Measurements from ENCODE around the gene TFG.

The TFG gene

DNA sequence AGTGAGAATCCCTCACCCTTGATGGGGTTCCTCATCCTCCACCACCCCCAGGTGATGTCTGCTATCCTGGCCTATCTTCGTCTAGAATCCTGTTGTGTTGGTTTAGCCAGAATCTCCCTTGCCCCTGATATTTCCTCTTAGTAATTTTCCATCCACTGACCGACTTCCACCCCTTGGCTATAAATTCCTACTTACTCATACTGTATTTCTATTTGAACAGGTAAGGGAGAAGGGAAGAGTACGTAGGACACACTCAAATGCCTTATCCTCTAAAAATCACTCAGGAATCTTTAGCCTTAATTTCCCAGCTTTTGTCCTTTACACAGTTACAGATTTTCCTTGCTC lies 678 bp upstream of the TFG start:
- no peak for DNase-seq

DNA sequence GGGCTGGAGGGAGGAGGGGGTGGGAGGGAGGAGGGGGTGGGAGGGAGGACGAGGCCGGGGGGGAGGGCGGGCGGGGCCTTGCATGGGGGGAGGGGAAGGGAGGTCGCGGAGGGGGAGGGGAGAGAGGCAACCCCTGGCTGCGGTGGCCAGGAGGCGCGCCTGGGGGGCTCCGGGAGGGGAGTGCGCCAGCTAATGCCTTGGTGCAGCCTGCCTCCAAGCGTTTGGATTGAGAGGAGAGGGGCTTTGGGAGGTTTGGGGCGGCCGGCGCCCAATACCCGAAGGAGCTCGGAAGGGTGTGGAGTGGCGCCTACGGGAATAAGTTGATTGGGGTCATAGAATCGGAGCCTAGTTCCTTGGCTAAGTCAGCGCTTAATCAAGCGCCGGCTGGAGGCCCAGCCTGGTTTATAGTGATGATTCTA lies 557 bp downstream of the TFG start:
- peak; percentile 10 to 36 for DNase-seq

DNA sequence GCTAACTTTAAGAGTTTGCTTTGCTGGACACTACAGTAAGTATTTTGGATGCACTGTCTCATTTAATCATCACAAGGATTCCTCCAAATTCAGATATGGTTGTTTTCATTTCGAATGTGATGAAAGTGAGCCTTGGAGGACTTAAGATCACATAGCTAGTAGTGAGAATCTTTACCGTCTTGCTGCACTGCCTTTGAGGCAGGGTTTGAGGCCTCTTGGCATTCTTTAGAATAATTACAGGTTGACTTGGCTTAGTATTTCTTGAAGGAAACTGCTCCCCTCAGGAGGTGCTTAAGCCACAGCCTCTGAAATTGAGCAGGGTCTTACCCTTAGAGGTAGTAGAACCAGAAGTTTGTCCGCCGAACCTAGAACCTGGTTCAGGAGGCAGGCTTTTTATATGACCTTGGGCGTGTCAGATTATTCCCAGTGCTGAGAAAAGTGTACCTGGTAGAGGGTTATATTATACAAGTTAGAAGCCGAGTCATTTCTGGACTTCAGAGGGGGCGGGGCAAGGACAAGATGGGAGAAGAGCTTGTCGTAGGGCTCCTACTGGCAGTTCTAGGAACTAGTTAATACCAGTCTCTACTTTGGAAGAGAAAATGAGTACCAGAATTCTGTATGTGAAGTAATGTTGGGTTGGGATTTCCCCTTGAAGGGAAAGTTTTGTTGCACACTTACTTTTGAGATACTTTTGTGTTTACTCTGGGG lies 1.1 kb downstream of the TFG start:
- peak; percentile 84 to 91 for DNase-seq

DNA sequence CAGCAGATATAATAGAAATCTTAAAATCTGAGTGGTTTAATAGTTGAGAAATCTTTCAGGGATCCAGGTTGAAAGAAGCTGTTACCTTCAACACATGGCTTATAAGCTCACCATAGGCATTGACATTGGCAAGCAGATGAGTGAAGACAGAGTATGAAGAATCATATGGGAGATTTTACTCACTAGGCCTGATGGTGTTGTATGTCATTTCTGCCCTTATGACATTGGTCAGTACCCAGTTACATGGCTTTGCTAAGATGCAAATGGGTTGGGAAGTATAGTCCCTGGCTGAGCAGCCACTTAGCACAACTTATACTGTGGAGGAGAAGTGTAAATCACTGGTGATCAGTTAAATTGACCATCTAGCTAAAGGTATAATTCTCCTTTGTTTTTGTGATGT lies 5.9 kb downstream of the TFG start:
- no peak for DNase-seq

DNA sequence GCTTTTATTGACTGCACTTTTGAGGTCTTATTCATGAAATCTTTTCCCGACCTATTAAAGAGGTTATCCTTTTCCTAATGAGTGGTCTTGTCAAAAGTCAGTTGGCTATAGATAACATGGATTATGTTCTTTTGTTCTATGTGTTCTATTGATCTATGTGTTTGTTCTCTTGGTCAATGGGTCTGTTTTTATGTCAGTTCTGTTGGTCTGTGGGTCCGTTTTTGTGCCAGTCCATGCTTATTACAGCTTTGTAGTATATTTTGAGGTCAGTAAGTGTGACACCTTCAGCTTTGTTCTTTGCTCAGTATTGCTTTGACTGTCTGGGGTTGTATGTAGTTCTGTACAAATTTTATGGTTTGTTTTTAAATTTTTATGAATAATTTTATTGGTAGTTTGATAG lies 7.8 kb downstream of the TFG start:
- DNase-seq = no peak

DNA sequence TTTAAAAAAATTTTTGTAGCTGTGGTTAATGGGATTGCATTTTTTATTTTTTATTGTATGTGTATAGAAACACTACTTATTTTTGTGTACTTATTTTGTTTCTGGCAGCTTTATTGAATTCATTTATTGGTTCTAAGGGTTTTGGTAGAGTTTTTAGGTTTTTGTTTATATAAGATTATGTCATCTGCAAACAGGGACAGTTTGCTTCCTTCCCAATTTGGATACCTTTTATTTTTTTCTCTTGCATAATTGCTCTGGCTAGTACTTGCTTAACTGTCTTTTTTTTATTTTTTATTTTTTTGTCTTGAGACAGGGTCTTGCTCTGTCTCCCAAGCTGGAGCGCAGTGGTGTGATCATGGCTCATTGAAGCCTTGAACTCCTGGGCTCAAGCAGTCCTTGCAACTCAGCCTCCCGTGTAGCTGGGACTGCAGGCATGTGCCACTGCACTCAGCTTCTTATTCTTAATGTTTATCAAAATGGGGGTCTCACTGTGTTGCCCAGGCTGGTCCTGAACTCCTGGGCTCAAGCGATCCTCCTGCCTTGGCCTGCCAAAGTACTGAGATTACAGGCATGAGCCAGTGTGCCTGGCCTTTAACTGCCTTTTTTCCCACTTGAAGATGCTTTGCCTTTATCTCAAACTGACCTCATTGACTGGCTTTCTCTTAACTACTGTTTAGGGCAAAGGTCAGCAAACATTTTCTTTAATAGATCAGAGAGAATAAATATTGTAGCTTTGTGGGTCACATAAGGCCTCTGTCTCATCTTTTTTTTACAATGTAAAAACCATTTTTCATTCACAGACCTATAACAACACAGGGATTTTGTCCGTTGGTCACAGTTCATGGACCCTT lies 8.6 kb downstream of the TFG start:
- DNase-seq = no peak

DNA sequence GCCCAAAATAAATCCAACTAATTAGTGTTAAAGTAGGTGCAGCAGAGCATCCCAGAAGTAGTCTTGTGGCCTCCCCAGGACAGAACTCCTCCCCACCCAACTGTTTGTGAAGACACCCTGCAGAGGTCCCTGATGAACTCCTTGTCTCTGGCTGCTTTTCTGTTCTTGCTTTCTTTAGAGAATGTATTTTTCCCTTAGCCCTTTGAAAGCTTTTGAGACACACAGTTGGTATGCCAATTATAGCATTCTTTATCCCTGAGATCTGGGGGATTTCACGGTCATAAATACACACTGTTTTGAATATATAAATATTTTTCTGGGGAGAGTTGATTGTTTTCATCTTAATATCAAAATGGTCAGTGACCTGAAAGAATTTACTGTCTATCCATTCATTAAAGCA lies 9.8 kb downstream of the TFG start:
- no peak for DNase-seq

DNA sequence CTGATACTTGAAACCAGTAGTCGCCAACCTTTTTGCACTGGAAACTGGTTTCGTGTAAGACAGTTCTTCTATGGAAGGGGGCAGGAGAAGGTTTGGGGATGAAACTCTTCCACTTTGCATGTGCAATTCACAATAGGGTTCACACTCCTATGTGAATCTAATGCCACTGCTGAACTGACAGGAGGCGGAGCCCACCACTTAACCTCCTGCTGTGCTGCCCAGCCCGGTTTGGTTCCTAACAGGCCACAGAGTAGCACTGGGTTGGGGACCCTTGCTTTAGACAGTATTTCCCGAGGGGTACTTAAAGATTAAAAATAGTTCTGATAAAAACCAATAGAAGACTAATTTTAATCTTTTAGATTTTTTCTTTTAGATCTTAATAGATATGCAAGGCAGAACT lies 11.1 kb downstream of the TFG start:
- no peak for DNase-seq

DNA sequence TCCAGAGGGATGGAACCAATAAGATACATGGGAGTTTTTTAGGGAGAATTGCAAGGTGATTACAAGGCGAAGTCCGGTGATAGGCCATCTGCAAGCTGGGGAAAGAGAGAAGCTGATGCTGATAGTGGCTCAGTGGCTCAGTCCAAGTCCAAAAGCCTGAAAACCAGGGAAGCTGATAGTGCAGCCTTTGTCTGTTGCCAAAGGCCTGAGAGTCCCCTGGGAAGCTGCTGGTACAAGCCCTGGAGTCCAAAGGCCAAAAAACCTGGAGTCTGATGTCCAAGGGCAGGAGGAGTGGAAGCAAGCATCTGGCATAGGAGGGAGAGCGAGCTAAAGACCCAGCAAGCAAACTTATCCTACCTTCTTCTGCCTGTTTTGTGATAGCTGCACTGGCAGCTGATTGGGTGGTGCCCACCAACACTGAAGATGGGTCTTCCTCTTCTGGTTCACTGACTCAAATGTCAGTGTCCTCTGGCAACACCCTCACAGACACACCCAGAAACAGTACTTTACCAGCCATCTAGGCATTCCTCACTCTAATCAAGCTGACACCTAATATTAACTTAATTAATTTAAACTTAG lies 16.7 kb downstream of the TFG start:
- DNase-seq = no peak

DNA sequence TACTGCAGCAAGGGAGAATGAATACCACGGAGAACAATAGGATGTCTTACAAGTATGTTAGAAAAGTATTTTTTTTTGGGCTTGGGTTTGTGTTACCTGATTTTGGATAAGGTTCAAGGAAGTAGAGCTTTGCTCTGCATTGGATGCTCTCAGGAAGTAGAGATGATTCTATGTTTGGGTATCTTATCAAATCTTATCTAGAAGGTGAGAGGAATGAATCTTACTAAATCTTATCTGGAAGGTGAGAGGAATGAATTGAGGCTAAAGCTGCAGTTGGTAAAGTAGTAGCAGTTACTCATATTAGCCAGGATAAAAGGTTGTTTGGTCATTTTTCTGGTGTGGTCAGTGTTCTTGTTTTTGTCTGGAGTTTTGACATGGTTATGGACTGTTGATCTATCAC lies 17.4 kb downstream of the TFG start:
- no peak for DNase-seq

DNA sequence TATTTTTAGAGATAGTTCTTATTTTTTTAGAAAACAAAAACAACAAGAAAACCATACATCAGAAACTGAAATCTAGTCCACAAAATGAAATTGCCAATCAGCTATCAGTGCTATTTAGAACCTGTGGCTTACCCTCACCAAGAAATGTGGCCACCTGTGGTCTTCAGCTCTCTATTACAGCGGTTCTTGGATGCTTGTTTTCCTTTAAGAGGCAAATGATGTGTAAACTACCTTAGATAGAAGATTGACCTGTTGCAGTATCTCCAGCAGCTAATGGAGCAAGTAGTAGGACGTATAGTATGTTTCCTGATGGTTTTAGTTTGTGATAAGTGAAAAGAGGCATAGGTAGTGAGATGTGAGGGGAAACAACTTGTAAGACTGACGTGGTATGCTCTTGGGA lies 21.2 kb downstream of the TFG start:
- DNase-seq = no peak

DNA sequence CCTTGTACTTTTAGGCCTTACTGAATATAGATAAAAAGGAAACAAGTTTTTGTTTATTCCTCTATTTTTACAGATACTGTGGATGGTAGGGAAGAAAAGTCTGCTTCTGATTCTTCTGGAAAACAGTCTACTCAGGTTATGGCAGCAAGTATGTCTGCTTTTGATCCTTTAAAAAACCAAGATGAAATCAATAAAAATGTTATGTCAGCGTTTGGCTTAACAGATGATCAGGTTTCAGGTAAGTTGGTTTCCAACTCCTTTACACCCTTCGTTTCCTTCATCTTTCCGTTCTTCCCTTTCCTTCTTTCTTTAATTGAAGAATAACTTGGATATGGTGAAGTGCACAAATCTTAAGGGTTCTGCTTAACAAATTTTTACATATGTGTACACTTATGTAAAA lies 23.1 kb downstream of the TFG start:
- no peak for DNase-seq

DNA sequence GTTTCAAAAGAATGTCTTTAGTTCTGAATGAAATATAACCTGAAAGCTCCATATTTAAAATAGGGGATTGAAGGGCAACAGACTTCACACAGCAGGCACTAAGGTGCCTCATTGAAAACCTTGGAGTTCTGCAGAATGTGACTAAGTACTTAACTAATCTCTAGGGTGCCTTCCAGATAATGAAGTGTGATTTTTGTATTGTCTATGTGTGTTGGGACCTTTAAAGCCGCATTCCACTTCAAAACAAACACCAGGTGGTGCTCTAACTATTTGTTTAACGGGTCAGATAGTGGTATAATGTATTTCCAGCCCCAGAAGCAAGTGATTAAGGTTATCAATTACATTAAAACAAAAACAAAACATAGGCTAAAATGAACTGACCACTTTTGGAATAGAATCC lies 28.0 kb downstream of the TFG start:
- DNase-seq = peak; percentile 7 to 27

DNA sequence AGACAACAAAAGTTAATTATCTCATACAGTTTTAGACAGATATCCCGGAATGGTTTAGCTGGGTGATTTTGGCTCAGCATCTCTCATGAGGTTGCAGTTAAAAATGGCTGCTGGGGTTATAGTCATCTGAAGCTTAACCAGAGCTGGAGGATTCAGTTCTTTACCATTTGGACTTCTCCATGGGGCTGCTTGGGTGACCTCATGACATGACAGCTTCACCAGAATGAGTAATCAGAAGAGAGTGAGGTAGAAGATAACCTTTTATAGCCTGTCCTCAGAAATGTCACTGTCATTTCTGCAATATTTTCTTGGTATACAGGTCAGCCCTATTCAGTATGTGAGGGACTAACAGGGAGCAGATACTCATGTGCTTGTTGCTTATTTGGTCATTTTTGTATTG lies 30.9 kb downstream of the TFG start:
- DNase-seq = no peak

DNA sequence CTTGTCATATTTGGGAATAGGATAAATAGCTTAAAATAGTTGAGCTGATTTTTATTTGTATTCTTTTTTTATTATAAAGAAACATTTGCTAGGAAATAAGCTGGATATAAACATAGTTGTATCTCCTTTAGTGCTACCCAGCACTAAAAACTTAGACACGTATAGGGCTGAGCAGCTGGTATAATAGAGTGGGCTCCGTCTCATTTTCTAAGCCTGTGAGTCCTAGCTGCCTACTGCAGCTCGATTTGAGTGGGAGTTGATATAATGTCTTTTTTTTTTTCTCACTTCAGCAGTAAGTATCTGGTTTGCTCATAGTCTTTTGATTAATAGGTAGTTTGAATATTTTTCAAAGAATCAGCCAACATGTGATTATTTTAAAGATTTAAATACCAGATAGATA lies 34.2 kb downstream of the TFG start:
- DNase-seq = no peak

DNA sequence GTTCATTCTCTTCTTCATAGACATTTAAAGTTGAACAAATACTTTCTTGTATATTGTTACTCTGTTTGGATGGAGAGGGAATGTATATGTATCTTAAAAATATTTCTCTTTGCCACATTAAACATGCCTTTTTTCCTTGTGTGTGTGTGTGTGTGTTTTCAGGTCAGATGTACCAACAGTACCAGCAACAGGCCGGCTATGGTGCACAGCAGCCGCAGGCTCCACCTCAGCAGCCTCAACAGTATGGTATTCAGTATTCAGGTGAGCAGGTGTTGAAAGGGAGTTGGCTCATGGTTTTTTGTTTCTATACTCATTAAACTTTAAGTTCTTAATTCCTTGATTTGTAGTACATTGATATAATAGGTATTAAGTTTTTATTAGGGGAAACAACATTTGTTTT lies 35.4 kb downstream of the TFG start:
- no peak for DNase-seq

DNA sequence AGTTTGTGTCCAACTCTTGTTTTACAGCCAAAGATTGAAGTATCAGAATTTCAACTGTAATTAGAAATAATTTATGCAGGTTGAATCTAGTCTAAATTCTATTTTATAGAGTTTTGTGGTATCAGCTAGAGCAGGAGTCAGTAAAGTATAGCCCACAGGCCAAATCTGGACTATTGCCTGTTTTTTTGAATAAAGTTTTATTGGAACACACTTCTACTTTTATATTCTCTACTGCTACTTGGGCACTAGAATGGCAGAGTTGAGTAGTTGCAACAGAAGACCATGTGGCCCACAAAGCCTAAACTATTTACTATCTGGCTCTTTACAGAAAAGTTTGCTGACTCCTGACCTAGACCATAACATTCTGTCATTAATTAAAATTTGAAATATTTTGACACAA lies 36.3 kb downstream of the TFG start:
- DNase-seq = no peak

DNA sequence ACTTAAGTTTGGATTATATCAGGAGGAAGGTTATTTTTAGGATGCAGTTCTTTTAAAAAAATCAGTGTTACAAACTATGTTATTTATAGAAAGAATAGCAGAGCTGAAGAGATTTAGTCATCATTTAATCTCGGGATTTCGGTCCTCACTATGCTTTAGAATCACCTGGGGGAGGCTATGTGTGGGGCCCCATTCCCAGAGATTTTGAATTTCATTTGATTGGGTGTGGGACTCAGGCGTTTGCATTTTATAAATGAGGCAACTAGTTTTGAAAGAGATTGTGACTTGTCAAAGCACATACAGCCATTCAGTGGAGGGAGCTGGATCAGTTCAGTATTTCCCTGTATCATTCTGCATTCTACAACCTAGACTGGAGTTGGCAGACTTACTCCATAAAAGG lies 36.8 kb downstream of the TFG start:
- DNase-seq = no peak

DNA sequence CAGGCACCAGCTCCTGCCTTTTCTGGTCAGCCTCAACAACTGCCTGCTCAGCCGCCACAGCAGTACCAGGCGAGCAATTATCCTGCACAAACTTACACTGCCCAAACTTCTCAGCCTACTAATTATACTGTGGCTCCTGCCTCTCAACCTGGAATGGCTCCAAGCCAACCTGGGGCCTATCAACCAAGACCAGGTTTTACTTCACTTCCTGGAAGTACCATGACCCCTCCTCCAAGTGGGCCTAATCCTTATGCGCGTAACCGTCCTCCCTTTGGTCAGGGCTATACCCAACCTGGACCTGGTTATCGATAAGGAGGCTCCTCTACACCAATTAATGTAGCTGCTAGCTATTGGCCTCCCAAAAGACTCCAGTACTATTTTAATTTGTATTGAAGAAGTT lies 38.9 kb downstream of the TFG start:
- no peak for DNase-seq

DNA sequence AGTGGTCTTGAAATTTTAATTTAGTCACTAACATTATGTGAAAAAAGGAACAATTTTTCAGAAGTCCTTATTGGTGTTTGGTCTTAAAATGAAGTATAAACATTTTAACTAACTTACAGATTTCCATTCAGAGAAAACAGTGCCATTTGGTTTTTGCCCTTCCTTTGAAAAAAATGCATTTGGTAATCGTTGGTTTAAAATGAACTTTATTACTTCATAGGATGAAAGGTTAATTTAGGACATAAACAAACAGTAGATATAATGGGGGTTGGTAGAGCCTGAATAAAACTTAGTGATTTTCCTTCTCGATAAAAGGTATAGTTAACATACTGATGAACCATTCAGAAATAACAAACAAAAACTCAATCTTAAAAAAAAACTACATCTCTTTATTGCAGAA lies 39.7 kb downstream of the TFG start:
- DNase-seq = no peak

DNA sequence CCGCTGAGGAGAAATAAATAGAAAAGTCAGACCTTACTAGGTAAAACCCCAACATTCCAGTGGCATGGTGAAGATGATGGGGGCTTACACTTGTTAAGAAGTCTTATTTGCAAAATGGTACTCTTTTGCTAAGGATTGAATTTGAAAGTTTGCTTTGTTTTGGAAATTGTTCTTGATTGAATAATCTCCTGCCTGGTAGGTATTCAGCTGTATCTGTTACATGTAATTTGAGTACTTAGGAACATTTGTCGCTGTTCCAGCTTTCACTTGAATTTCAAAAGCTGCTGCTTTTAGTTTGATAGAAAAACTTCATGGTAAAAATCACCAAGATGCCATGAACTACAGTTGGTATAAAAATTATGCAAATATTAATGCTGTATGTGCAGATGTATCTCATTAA lies 44.6 kb downstream of the TFG start:
- no peak for DNase-seq

DNA sequence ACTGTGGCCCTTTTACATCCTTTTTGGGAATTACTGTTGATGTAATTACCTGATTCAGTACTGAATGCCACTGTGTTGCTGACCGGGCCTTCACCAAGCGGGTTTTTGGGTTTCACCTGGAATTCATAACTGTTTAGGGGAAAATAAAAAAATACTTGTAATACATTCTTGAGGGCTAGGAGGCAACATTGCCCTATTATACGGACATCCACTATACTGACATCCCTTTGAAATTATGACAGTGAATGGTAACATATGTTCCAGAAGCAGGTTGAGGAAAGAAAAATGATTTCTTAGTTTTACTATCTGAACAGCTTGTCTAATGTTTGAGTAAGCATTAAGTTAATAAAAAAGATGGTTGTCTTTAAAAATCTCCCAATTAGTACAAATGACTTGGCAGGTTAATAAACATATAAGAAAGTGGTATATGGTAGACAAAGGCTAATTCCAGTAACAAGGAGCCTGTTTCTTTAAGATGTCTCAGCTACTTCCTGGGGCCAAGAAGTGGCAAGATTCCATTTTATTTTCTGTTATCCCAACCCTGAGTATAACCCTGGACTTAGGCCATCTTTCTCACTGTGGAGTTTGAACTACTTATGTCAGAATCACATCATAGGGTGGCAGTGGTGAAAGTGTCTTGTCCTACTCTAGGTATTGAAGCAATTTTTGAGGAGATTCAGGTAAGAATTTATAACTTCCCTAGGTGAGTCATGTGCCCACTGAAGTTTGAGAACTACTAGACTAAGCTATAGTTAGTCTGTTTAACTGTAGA lies 45.5 kb downstream of the TFG start:
- no peak for DNase-seq

DNA sequence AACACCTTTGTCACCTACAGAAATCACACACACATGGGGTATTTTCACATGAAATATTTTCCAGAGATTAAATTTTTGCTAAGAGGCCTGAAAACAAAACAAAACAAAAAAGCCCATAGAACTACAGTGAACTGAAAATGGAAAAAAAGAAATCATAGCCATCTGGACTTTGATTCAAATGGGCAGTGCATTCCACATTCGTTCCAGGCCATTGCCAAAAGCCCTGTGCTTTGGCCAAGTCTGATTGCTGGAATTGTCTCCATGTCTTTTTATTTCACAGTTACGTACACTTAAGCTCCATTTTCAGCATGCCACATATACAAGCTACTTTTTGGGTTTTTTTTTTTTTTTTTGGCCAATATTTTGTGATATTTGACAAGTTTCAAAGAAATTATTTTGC lies 47.1 kb downstream of the TFG start:
- DNase-seq = no peak

DNA sequence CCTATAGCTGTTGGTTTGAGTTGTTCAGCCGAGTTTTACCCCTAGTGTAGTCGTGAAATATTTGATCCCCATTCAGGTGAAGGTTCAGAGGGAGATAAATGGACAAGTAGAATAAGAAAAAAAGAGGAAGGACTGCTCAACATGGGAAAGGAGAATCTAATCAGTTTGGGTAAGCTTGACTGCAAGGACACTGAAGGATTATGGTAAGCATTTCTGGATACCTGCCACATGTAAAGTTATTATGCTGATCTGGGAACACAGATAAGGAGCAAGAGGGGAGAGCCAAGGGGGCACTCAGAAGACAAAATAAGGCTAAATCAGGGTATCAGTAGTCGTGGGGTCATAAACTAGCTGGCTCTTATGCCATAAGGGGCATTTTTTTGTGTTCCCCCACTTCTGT lies 49.9 kb downstream of the TFG start:
- peak in 1 of 2 experiments; percentile 16 for DNase-seq

Data from Kasumi-1 (cell line).